IPS-20b (cell line): Measurements from ENCODE around the gene GIPC3.
"Not testable (repeated sequence)": the region's sequence is repeated elsewhere in the genome, so short reads cannot be mapped to it uniquely, and the experiment has no call there.

Experiments used
- H3K27ac ChIP-seq: one replicate; pipeline ENCODE4 v1.5.1; 2013; ENCODE audit warnings: low read length
- H3K27me3 ChIP-seq: 2 replicates; pipeline ENCODE4 v1.6.1; 2013; ENCODE audit warnings: mild to moderate bottlenecking, low read length, inconsistent platforms; ENCODE audit not compliant: insufficient read depth
- H3K36me3 ChIP-seq: 2 replicates; pipeline ENCODE4 v1.6.1; 2013; ENCODE audit warnings: low read depth, mild to moderate bottlenecking, inconsistent platforms, low read length, moderate library complexity; ENCODE audit not compliant: insufficient read depth
- H3K4me1 ChIP-seq: 2 replicates; pipeline ENCODE4 v1.6.1; 2013; ENCODE audit warnings: mild to moderate bottlenecking, control low read depth, inconsistent platforms, low read length, moderate library complexity; ENCODE audit not compliant: insufficient read depth
- H3K4me3 ChIP-seq: 2 replicates; pipeline ENCODE4 v1.5.1; 2013; ENCODE audit warnings: mild to moderate bottlenecking, low read length, inconsistent platforms
- H3K9ac ChIP-seq: 2 replicates; pipeline ENCODE4 v1.6.1; 2013; ENCODE audit warnings: low read depth, mild to moderate bottlenecking, inconsistent platforms, low read length, moderate library complexity
- H3K9me3 ChIP-seq: 2 replicates; pipeline ENCODE4 v1.6.1; 2013; ENCODE audit warnings: mild to moderate bottlenecking, low read depth, low read length, inconsistent platforms; ENCODE audit not compliant: insufficient read depth

Gene GIPC3

GRCh38 chr19:3573162-3573857 lies 12.0 kb upstream of the GIPC3 start:
- Histone ChIP-seq H3K4me1 (peaks cover 9% of the 10 kb centered on the region; the same call in 1 of the 2 replicates), H3K27ac (no peak overlapping the region), H3K9ac (peak overlapping the region; percentile 73; the same call in 1 of the 2 replicates)

GRCh38 chr19:3573858-3574637 lies 11.2 kb upstream of the GIPC3 start:
- peak overlapping the region; percentile 84 for H3K4me3 ChIP-seq
- no peaks in the 10 kb centered on the region for H3K27me3 ChIP-seq
- no peaks in the 10 kb centered on the region for H3K9me3 ChIP-seq
- no peak overlapping the region for H3K27ac ChIP-seq
- H3K36me3 ChIP-seq: no peaks in the 10 kb centered on the region
- H3K9ac ChIP-seq: no peak overlapping the region; the same call in 1 of the 2 replicates
- H3K4me1 ChIP-seq: peaks cover 9% of the 10 kb centered on the region; the same call in 1 of the 2 replicates

More at GRCh38 chr19:3573162-3573857, 12.0 kb upstream of the GIPC3 start:
- H3K36me3 ChIP-seq: no peaks in the 10 kb centered on the region
- no peaks in the 10 kb centered on the region for H3K9me3 ChIP-seq
- no peaks in the 10 kb centered on the region for H3K27me3 ChIP-seq
- H3K4me3 ChIP-seq: peak overlapping the region; percentile 84

- Histone ChIP-seq H3K27ac (no peak overlapping the region), H3K4me1 (peaks cover 9% of the 10 kb centered on the region; the same call in 1 of the 2 replicates), H3K9ac (no peak overlapping the region), H3K36me3 (no peaks in the 10 kb centered on the region), H3K9me3 (no peaks in the 10 kb centered on the region), H3K4me3 (no peak overlapping the region), H3K27me3 (no peaks in the 10 kb centered on the region)
These were observed 10.0 kb upstream of the GIPC3 start for GRCh38 chr19:3575260-3575741.

- H3K4me1 ChIP-seq: peaks cover 9% of the 10 kb centered on the region; the same call in 1 of the 2 replicates
- H3K4me3 ChIP-seq: peak overlapping the region; percentile 70
- H3K36me3 ChIP-seq: no peaks in the 10 kb centered on the region
- H3K9me3 ChIP-seq: no peaks in the 10 kb centered on the region
- H3K27ac ChIP-seq: no peak overlapping the region
- H3K9ac ChIP-seq: peak overlapping the region; percentile 74; the same call in 1 of the 2 replicates
- H3K27me3 ChIP-seq: no peaks in the 10 kb centered on the region
These were observed 9.2 kb upstream of the GIPC3 start for GRCh38 chr19:3575949-3576673.

GRCh38 chr19:3576696-3577443 lies 8.4 kb upstream of the GIPC3 start:
- peaks cover 9% of the 10 kb centered on the region; the same call in 1 of the 2 replicates for H3K4me1 ChIP-seq
- peak overlapping the region; percentile 74; the same call in 1 of the 2 replicates for H3K9ac ChIP-seq
- H3K27ac ChIP-seq: no peak overlapping the region

GRCh38 chr19:3577723-3578344 lies 7.4 kb upstream of the GIPC3 start:
- no peaks in the 10 kb centered on the region for H3K27me3 ChIP-seq
- no peaks in the 10 kb centered on the region for H3K36me3 ChIP-seq
- peaks cover 5% of the 10 kb centered on the region; the same call in 1 of the 2 replicates for H3K4me1 ChIP-seq
- no peaks in the 10 kb centered on the region for H3K9me3 ChIP-seq
- peak overlapping the region; percentile 11; the same call in 1 of the 2 replicates for H3K4me3 ChIP-seq
- no peak overlapping the region for H3K27ac ChIP-seq
- no peak overlapping the region for H3K9ac ChIP-seq

More at GRCh38 chr19:3576696-3577443, 8.4 kb upstream of the GIPC3 start:
- Histone ChIP-seq H3K27me3 (no peaks in the 10 kb centered on the region), H3K36me3 (no peaks in the 10 kb centered on the region), H3K4me3 (peak overlapping the region; percentile 70), H3K9me3 (no peaks in the 10 kb centered on the region)

- Histone ChIP-seq H3K36me3 (no peaks in the 10 kb centered on the region), H3K9me3 (no peaks in the 10 kb centered on the region), H3K27me3 (peaks cover 3% of the 10 kb centered on the region), H3K4me3 (peak overlapping the region; percentile 11; the same call in 1 of the 2 replicates), H3K27ac (no peak overlapping the region), H3K4me1 (peaks cover 5% of the 10 kb centered on the region; the same call in 1 of the 2 replicates), H3K9ac (no peak overlapping the region)
These were observed 6.9 kb upstream of the GIPC3 start for GRCh38 chr19:3578390-3578789.

- no peak overlapping the region for H3K27ac ChIP-seq
- peaks cover 5% of the 10 kb centered on the region; the same call in 1 of the 2 replicates for H3K4me1 ChIP-seq
- H3K9ac ChIP-seq: no peak overlapping the region
- no peaks in the 10 kb centered on the region for H3K36me3 ChIP-seq
- H3K9me3 ChIP-seq: no peaks in the 10 kb centered on the region
- no peak overlapping the region for H3K4me3 ChIP-seq
- peaks cover 22% of the 10 kb centered on the region for H3K27me3 ChIP-seq
These were observed 4.9 kb upstream of the GIPC3 start for GRCh38 chr19:3580156-3580934.

- H3K9ac ChIP-seq, H3K36me3 ChIP-seq, H3K9me3 ChIP-seq, H3K27ac ChIP-seq, H3K4me3 ChIP-seq, H3K4me1 ChIP-seq: not testable (repeated sequence)
- H3K27me3 ChIP-seq: peaks cover 37% of the 10 kb centered on the region
These were observed 3.5 kb upstream of the GIPC3 start for GRCh38 chr19:3581792-3582191.
